Mammary epithelial cell (primary cell): ENCODE data around the gene COLEC12.

Experiments
- CTCF ChIP-seq, 2 donors: IDR thresholded peaks in 1 of 2; conservative IDR thresholded peaks in 1 of 2; 2 replicates each; pipeline ENCODE4 v1.5.1; 2011 to 2012; ENCODE audit warnings: inconsistent platforms in 2 of 2, low read length in 2 of 2, mild to moderate bottlenecking in 2 of 2, control low read depth in 1 of 2, low read depth in 1 of 2; ENCODE audit not compliant: insufficient read depth in 1 of 2; ENCODE audit errors: extremely low read depth in 1 of 2
- EZH2 ChIP-seq: IDR thresholded peaks from 2 replicates; pipeline ENCODE4 v1.6.1; 2012; ENCODE audit warnings: low read length, inconsistent platforms, borderline replicate concordance

DNA sequence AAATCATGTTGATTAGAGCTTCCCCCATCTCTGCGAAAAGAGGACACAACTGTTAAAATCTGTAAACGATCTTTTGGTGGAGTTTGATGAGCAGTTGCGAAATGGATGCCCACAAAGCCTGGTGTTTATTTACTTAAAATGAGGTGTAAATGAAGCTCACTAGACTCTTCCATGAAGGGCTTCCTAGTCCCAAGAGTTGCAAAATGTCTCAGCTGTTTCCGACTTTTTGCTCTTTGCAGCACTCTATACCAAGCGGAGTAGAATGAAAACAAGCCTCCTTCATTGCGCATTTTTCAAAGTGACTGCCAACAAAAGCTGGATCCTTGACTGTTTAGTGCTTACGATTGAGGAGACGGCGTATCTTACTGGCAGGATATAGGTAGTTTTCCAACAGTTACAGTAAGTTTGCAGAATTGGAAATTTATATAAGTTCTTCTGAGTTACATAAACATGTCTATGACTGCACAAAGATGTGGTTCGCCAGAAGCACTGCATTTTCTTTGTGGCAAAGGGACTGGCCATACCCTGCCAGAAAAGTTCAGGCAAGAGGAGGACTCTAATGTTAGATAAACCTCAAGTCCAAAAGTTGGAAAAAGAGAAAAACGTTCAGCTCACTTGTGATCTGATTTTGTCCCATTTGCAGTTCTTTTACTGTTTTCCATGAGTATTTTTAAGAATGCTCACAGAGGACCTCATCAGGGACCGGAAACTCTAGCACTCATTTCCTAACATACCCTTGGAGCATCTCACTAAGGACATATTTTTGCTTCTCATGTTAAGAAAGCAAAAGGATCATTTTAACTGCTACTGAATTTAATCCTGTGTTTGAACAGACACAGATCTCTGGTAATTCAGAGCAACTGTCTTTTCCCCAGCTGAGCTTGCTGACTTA lies 42.7 kb downstream of the COLEC12 start:
- no peak for TF ChIP-seq CTCF (conservative IDR thresholded peaks at IDR 0.05 in 1 of 2, IDR thresholded peaks at IDR 0.05 in 1 of 2; ENCODE audit: extremely low read depth in 1 of 2, insufficient read depth in 1 of 2, low read depth in 1 of 2, low read length in 2 of 2)
- TF ChIP-seq EZH2 = no peak
